H1 (cell line): Measurements from ENCODE around the gene SEPTIN2. TPM values are rescaled to one million over a fixed set of nuclear protein-coding genes. Genes with fewer than 3 reads are reported as not detected.
"Not testable (repeated sequence)": the region's sequence is repeated elsewhere in the genome, so short reads cannot be mapped to it uniquely, and the experiment has no call there.

ENCODE experiments used
- CTCF ChIA-PET: fragments of 300-600 bp; sonication (Branson Sonifier 250); formaldehyde crosslinking; loops from one replicate; lab custom pipeline; 2021; ENCODE audit not compliant: partially characterized antibody; lab: Charles Lee
- POLR2A ChIA-PET: fragments of 300-600 bp; sonication (Branson Sonifier 250); formaldehyde crosslinking; loops from one replicate; lab custom pipeline; 2021; ENCODE audit warnings: inconsistent platforms; ENCODE audit not compliant: partially characterized antibody; lab: Charles Lee
- DNase-seq, 2 experiments: peaks; one replicate each; pipeline versions ENCODE4 v3.0.0 to v3.0.0-alpha.2; 2010 to 2022; ENCODE audit warnings: low spot score in 2 of 2, low read depth in 1 of 2, mixed read lengths in 1 of 2
- FAIRE-seq: peaks from 2 replicates; lab custom pipeline; 2011; peaks lifted over from hg19 to GRCh38; lab: Jason Lieb, UNC
- H2AFZ ChIP-seq: 2 replicates; pipeline ENCODE4 v1.8.1; 2012; ENCODE audit warnings: low read length, inconsistent platforms
- H2AK5ac ChIP-seq: 2 replicates; pipeline ENCODE4 v1.6.1; 2013; ENCODE audit warnings: low read depth, low read length
- H2BK120ac ChIP-seq: replicated peaks from 2 replicates; pipeline ENCODE3; 2013; ENCODE audit warnings: low read depth, low read length, inconsistent platforms
- H2BK12ac ChIP-seq: 2 replicates; pipeline ENCODE4 v1.6.1; 2013; ENCODE audit warnings: low read depth, low read length
- H2BK15ac ChIP-seq: 2 replicates; pipeline ENCODE4 v1.6.1; 2013; ENCODE audit warnings: low read length
- H2BK20ac ChIP-seq: 2 replicates; pipeline ENCODE4 v1.6.1; 2013; ENCODE audit warnings: low read length
- H2BK5ac ChIP-seq: 2 replicates; pipeline ENCODE4 v1.6.1; 2013; ENCODE audit warnings: low read depth, low read length
- H3K14ac ChIP-seq: 2 replicates; pipeline ENCODE4 v1.6.1; 2013; ENCODE audit warnings: inconsistent platforms; ENCODE audit not compliant: insufficient read length
- H3K18ac ChIP-seq: 2 replicates; pipeline ENCODE4 v1.6.1; 2013; ENCODE audit warnings: low read length; ENCODE audit errors: extremely low read depth
- H3K23ac ChIP-seq: 2 replicates; pipeline ENCODE4 v1.6.1; 2013; ENCODE audit warnings: inconsistent platforms; ENCODE audit not compliant: insufficient read length
- H3K23me2 ChIP-seq: 2 replicates; pipeline ENCODE4 v1.6.1; 2013; ENCODE audit warnings: low read depth, low read length
- H3K27ac ChIP-seq: 2 replicates; pipeline ENCODE4 v1.6.1; 2011; ENCODE audit warnings: low read depth, low read length, inconsistent platforms
- H3K27me3 ChIP-seq, 4 experiments: replicated peaks in 1 of 4; 1 replicate in 1 of 4; 2 replicates in 3 of 4; pipeline versions ENCODE4 v1.6.1 to v1.8.1; 2011 to 2013; ENCODE audit warnings: low read length in 3 of 4, mild to moderate bottlenecking in 3 of 4, inconsistent platforms in 2 of 4, mixed read lengths in 2 of 4, moderate library complexity in 1 of 4; ENCODE audit not compliant: control insufficient read depth in 3 of 4, insufficient read depth in 3 of 4; ENCODE audit errors: extremely low read depth in 1 of 4
- H3K36me3 ChIP-seq, 4 experiments: 2 replicates each; pipeline versions ENCODE4 v1.6.1 to v1.8.1; 2011 to 2013; ENCODE audit warnings: mild to moderate bottlenecking in 4 of 4, low read length in 3 of 4, moderate library complexity in 2 of 4, control low read depth in 1 of 4, inconsistent platforms in 1 of 4; ENCODE audit not compliant: insufficient read depth in 4 of 4, control insufficient read depth in 2 of 4
- H3K4ac ChIP-seq: replicated peaks from 2 replicates; pipeline ENCODE3; 2013; ENCODE audit warnings: low read length, low read depth, mixed read lengths, inconsistent platforms; ENCODE audit not compliant: insufficient read length
- H3K4me1 ChIP-seq, 4 experiments: replicated peaks in 1 of 4; 1 replicate in 1 of 4; 2 replicates in 3 of 4; pipeline versions ENCODE4 v1.6.1 to v1.8.1; 2011 to 2013; ENCODE audit warnings: low read length in 3 of 4, inconsistent platforms in 2 of 4, mixed read lengths in 1 of 4; ENCODE audit not compliant: insufficient read depth in 4 of 4, control insufficient read depth in 3 of 4
- H3K4me2 ChIP-seq, 2 experiments: 2 replicates each; pipeline versions ENCODE4 v1.6.1 to v1.8.1; 2011 to 2013; ENCODE audit warnings: low read depth in 2 of 2, low read length in 2 of 2, control low read depth in 1 of 2, inconsistent platforms in 1 of 2, mild to moderate bottlenecking in 1 of 2; ENCODE audit not compliant: insufficient read depth in 1 of 2
- H3K4me3 ChIP-seq, 4 experiments: fragments of 200-600, 300-600 bp in 1 of 4; sonication (generic), shearing (Covaris generic), sonication (Bioruptor Twin) in 1 of 4; 2 replicates each; pipeline versions ENCODE4 v1.5.1 to v1.8.1; 2011 to 2016; ENCODE audit warnings: low read length in 4 of 4, low read depth in 3 of 4, control low read depth in 2 of 4, inconsistent platforms in 2 of 4, mild to moderate bottlenecking in 2 of 4, mixed read lengths in 1 of 4, moderate library complexity in 1 of 4; ENCODE audit not compliant: insufficient read depth in 2 of 4; ENCODE audit errors: extremely low read depth in 1 of 4
- H3K56ac ChIP-seq: replicated peaks from 2 replicates; pipeline ENCODE3; 2013; ENCODE audit warnings: low read depth, mild to moderate bottlenecking, mixed read lengths, low read length, inconsistent platforms; ENCODE audit not compliant: insufficient read length
- H3K79me1 ChIP-seq: 2 replicates; pipeline ENCODE4 v1.6.1; 2013; ENCODE audit warnings: low read depth, low read length, control low read depth
- H3K79me2 ChIP-seq, 2 experiments: 2 replicates each; pipeline versions ENCODE4 v1.6.1 to v1.8.1; 2012 to 2013; ENCODE audit warnings: low read length in 2 of 2, mild to moderate bottlenecking in 2 of 2, inconsistent platforms in 1 of 2; ENCODE audit not compliant: insufficient read depth in 2 of 2, control insufficient read depth in 1 of 2
- H3K9ac ChIP-seq, 4 experiments: replicated peaks in 1 of 4; 1 replicate in 1 of 4; 2 replicates in 3 of 4; pipeline versions ENCODE4 v1.6.1 to v1.8.1; 2011 to 2013; ENCODE audit warnings: low read depth in 3 of 4, low read length in 3 of 4, control low read depth in 2 of 4, mild to moderate bottlenecking in 2 of 4, moderate library complexity in 2 of 4, inconsistent platforms in 1 of 4; ENCODE audit errors: extremely low read depth in 1 of 4
- H3K9me3 ChIP-seq, 2 experiments: 2 replicates each; pipeline versions ENCODE4 v1.6.1 to v1.8.1; 2012 to 2013; ENCODE audit warnings: mild to moderate bottlenecking in 2 of 2, moderate library complexity in 2 of 2, control low read depth in 1 of 2, inconsistent platforms in 1 of 2, low read depth in 1 of 2, low read length in 1 of 2, mixed read lengths in 1 of 2; ENCODE audit not compliant: insufficient read depth in 2 of 2
- H4K20me1 ChIP-seq, 2 experiments: replicated peaks in 1 of 2; 2 replicates each; pipeline versions ENCODE3 to v1.8.1; 2011 to 2013; ENCODE audit warnings: inconsistent platforms in 2 of 2, low read length in 2 of 2, mild to moderate bottlenecking in 1 of 2; ENCODE audit not compliant: insufficient read depth in 2 of 2, control insufficient read depth in 1 of 2
- H4K5ac ChIP-seq: 2 replicates; pipeline ENCODE4 v1.6.1; 2013; ENCODE audit warnings: low read length, low read depth, mixed read lengths, inconsistent platforms; ENCODE audit not compliant: insufficient read length
- H4K8ac ChIP-seq: 2 replicates; pipeline ENCODE4 v1.8.0; 2013; ENCODE audit warnings: mild to moderate bottlenecking, moderate library complexity, low read length, inconsistent platforms; ENCODE audit not compliant: insufficient read depth; ENCODE audit errors: extremely low read depth
- H4K91ac ChIP-seq: replicated peaks from 2 replicates; pipeline ENCODE3; 2013; ENCODE audit warnings: low read length, mixed read lengths, inconsistent platforms; ENCODE audit not compliant: insufficient read length
- CBX8 ChIP-seq: fragments of 300-800, 300-1000 bp; sonication (generic); IDR thresholded peaks from 2 replicates; pipeline ENCODE4 v1.7.1; 2016; ENCODE audit warnings: low read depth, low read length, borderline replicate concordance
- E2F6 ChIP-seq: IDR thresholded peaks from 2 replicates; pipeline ENCODE4 v1.6.1; 2012; ENCODE audit warnings: inconsistent platforms
- SIX5 ChIP-seq: IDR thresholded peaks from 2 replicates; pipeline ENCODE4 v1.6.1; 2011; ENCODE audit warnings: mild to moderate bottlenecking, low read depth, low read length
- SP2 ChIP-seq: IDR thresholded peaks from 2 replicates; pipeline ENCODE4 v1.6.1; 2012; ENCODE audit warnings: mild to moderate bottlenecking, low read length, inconsistent platforms
- TAF7 ChIP-seq: optimal IDR thresholded peaks from 2 replicates; pipeline ENCODE3; 2011; ENCODE audit warnings: low read depth, mild to moderate bottlenecking, inconsistent platforms, low read length, moderate library complexity, borderline replicate concordance
- WGBS, 2 experiments: shearing (Covaris generic) in 1 of 2; methylation state at CpG; one replicate each; pipeline versions ENCODE4 v1.1.6 to v1.1.7; 2013 to 2015; ENCODE audit warnings: low lambda C conversion rate in 2 of 2, mixed read lengths in 2 of 2, inconsistent platforms in 1 of 2, low coverage in 1 of 2, missing lambda C conversion rate in 1 of 2; ENCODE audit not compliant: insufficient replicate concordance in 2 of 2, insufficient coverage in 1 of 2, insufficient read length in 1 of 2; ENCODE audit errors: extremely low coverage in 1 of 2, missing lambda C conversion rate in 1 of 2; 5-methylcytosine and 5-hydroxymethylcytosine counted together
- polyA plus RNA-seq, 7 experiments: library from polyadenylated mRNA; depleted of rRNA in 3 of 7; stranded (reverse) in 5 of 7; unstranded in 2 of 7; fragments of >200 nt in 5 of 7; fragments of 200-250 nt in 2 of 7; gene quantifications; 1 replicate in 5 of 7; 2 replicates in 1 of 7; 4 replicates in 1 of 7; pipeline versions ENCODE4 v1.2.1 to v1.2.3, GENCODE V29; 2011 to 2013; ENCODE audit warnings: missing spikeins in 2 of 7, mixed read lengths in 2 of 7
- total RNA-seq: library from RNA; stranded (reverse); fragmentation: NEBNext Ultra II Directional; extraction: Animal tissue kit (Norgen Biotek cat#: 25700); gene quantifications from 2 replicates; pipeline ENCODE4 v1.2.1, GENCODE V29; 2021

The SEPTIN2 gene
- total and polyA plus RNA-seq, 2 of the 8 experiments (the other 6 are each of a cell fraction or from before 2014, with no cell fraction given), result 392 to 650 TPM

GRCh38 chr2:241373446-241373845 is 57.7 kb downstream of the SEPTIN2 start (continued):
- TF ChIP-seq TAF7, result no peak
- no peak for TF ChIP-seq SP2
- no peak for TF ChIP-seq SIX5
- no peak for TF ChIP-seq E2F6
- no peak for TF ChIP-seq CBX8

- not testable (repeated sequence) for H2BK12ac ChIP-seq, H2BK120ac ChIP-seq, H3K4me2 ChIP-seq, H3K4ac ChIP-seq, H3K27me3 ChIP-seq, H3K27ac ChIP-seq, H4K20me1 ChIP-seq, H3K36me3 ChIP-seq, DNase-seq, H2BK15ac ChIP-seq, H3K9ac ChIP-seq, H3K56ac ChIP-seq, H3K14ac ChIP-seq, H4K8ac ChIP-seq, H2BK5ac ChIP-seq, H3K18ac ChIP-seq, H3K23me2 ChIP-seq, H3K79me1 ChIP-seq, H3K4me3 ChIP-seq, H4K5ac ChIP-seq, H2AFZ ChIP-seq, H2AK5ac ChIP-seq, H3K9me3 ChIP-seq, H3K4me1 ChIP-seq, FAIRE-seq, H3K23ac ChIP-seq, H2BK20ac ChIP-seq, H4K91ac ChIP-seq
- ChIA-PET CTCF (interaction anchor here (1.7 to 5.2 kb wide), 2 partner anchors 15 to 18 kb away, joined by 3 to 20 read pairs; no protein-coding TSS in a partner anchor), POLR2A (interaction anchor here (0.6 kb wide), 1 partner anchor 234 kb away, joined by 3 read pairs; no protein-coding TSS in a partner anchor)
- H3K79me2 ChIP-seq, result peaks cover 0 to 25% of the 10 kb centered on the region in 2 experiments; a peak in 2 of 4 replicates
- WGBS, 2 experiments, result 92% methylated on average over 6 of the region's 6 CpGs; no CpG with 5 or more reads in 1 of the 2 experiments
Observed at GRCh38 chr2:241373906-241374305, 58.2 kb downstream of the SEPTIN2 start.
